Measurements from ENCODE around the gene ING5. TPM values are rescaled to one million over a fixed set of nuclear protein-coding genes. Genes with fewer than 3 reads are reported as not detected.

The ING5 gene
- total and polyA plus RNA-seq, 3 experiments from 2014 or later: 19.5 to 48.4 (median 44.4) TPM

- Mint-ChIP-seq H3K4me1 (peaks cover 3 to 9% (median 9%) of the 10 kb centered on the region in 3 donors), H3K27ac (no peak overlapping the region), H3K9me3 (no peaks in the 10 kb centered on the region), H3K27me3 (no peaks in the 10 kb centered on the region), H3K36me3 (peaks cover 0 to 66% (median 0%) of the 10 kb centered on the region in 3 donors), H3K4me3 (no peak overlapping the region)
- H3K4me3 ChIP-seq (ENCODE audit: low read length): no peak overlapping the region
- H3K4me1 ChIP-seq (ENCODE audit: insufficient read depth, low read length): no peaks in the 10 kb centered on the region
- ChIA-PET POLR2A (no interaction called here), CTCF (interaction anchor here (2.5 kb wide), 1 partner anchor 9 kb away, joined by 8 read pairs; no protein-coding TSS in a partner anchor)
- no peaks in the 10 kb centered on the region for H3K27me3 ChIP-seq (ENCODE audit: insufficient read depth, low read length, poor library complexity, severe bottlenecking)
- H3K9me3 ChIP-seq (ENCODE audit: low read length): no peaks in the 10 kb centered on the region
- H3K36me3 ChIP-seq (ENCODE audit: insufficient read depth, low read length): no peaks in the 10 kb centered on the region
- DNase-seq: no peak
- no peak overlapping the region for H3K27ac ChIP-seq (ENCODE audit: low read depth, low read length)
Measured at GRCh38 chr2:241668354-241668753, 33.5 kb upstream of the ING5 start.

DNA sequence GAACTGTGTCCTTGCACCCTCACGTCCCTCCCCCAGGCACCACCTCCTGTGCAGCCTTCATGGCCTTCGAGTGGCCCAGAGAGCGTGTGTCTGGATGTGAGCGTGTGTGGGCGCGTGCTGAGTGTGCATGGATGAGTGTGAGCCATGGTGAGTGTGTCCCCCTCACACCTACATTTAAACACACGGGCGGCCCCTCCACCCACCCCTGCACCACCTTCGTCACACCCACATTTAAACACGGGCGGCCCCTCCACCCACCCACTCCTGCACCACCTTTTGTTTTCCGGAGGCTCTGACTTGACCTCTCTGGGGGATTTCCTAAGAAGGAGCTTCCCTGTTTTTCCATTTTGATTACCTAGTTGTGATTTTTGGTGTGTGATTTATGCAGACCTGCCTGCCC is 33.0 kb upstream of the ING5 start:
- H3K27ac Mint-ChIP-seq: no peak overlapping the region
- no peaks in the 10 kb centered on the region for H3K27me3 Mint-ChIP-seq
- H3K36me3 ChIP-seq (ENCODE audit: insufficient read depth, low read length): no peaks in the 10 kb centered on the region
- no peaks in the 10 kb centered on the region for H3K27me3 ChIP-seq (ENCODE audit: insufficient read depth, low read length, poor library complexity, severe bottlenecking)
- ChIA-PET CTCF (interaction anchor here (2.5 kb wide), 1 partner anchor 9 kb away, joined by 8 read pairs; no protein-coding TSS in a partner anchor), POLR2A (no interaction called here)
- no peaks in the 10 kb centered on the region for H3K9me3 ChIP-seq (ENCODE audit: low read length)
- H3K4me3 ChIP-seq (ENCODE audit: low read length): no peak overlapping the region
- DNase-seq: no peak
- no peak overlapping the region for H3K4me3 Mint-ChIP-seq
- no peaks in the 10 kb centered on the region for H3K9me3 Mint-ChIP-seq
- no peaks in the 10 kb centered on the region for H3K4me1 ChIP-seq (ENCODE audit: insufficient read depth, low read length)
- no peak overlapping the region for H3K27ac ChIP-seq (ENCODE audit: low read depth, low read length)
- peaks cover 0 to 71% (median 0%) of the 10 kb centered on the region in 3 donors for H3K36me3 Mint-ChIP-seq
- peaks cover 6 to 14% (median 14%) of the 10 kb centered on the region in 3 donors for H3K4me1 Mint-ChIP-seq

GRCh38 chr2:241670333-241671110 is 31.3 kb upstream of the ING5 start:
- ChIA-PET POLR2A (no interaction called here), CTCF (interaction anchor here (2.5 kb wide), 1 partner anchor 11 kb away, joined by 8 read pairs; no protein-coding TSS in a partner anchor)
- H3K4me3 Mint-ChIP-seq: peak overlapping the region in 1 of 7 donors; percentile 54
- H3K9me3 Mint-ChIP-seq: no peaks in the 10 kb centered on the region
- no peak overlapping the region for H3K27ac Mint-ChIP-seq
- H3K36me3 Mint-ChIP-seq: peaks cover 0 to 77% (median 0%) of the 10 kb centered on the region in 3 donors
- H3K27me3 Mint-ChIP-seq: no peaks in the 10 kb centered on the region
- Histone ChIP-seq H3K4me1 (ENCODE audit: insufficient read depth, low read length) (no peaks in the 10 kb centered on the region), H3K27me3 (ENCODE audit: insufficient read depth, low read length, poor library complexity, severe bottlenecking) (no peaks in the 10 kb centered on the region), H3K36me3 (ENCODE audit: insufficient read depth, low read length) (no peaks in the 10 kb centered on the region), H3K9me3 (ENCODE audit: low read length) (no peaks in the 10 kb centered on the region), H3K4me3 (ENCODE audit: low read length) (no peak overlapping the region), H3K27ac (ENCODE audit: low read depth, low read length) (no peak overlapping the region)
- DNase-seq: no peak
- peaks cover 4 to 10% (median 9%) of the 10 kb centered on the region in 3 donors for H3K4me1 Mint-ChIP-seq

- Histone ChIP-seq H3K36me3 (ENCODE audit: insufficient read depth, low read length) (no peaks in the 10 kb centered on the region), H3K9me3 (ENCODE audit: low read length) (no peaks in the 10 kb centered on the region), H3K27ac (ENCODE audit: low read depth, low read length) (no peak overlapping the region), H3K27me3 (ENCODE audit: insufficient read depth, low read length, poor library complexity, severe bottlenecking) (no peaks in the 10 kb centered on the region), H3K4me3 (ENCODE audit: low read length) (no peak overlapping the region), H3K4me1 (ENCODE audit: insufficient read depth, low read length) (no peaks in the 10 kb centered on the region)
- H3K36me3 Mint-ChIP-seq: peaks cover 0 to 79% (median 0%) of the 10 kb centered on the region in 3 donors
- DNase-seq: no peak
- no peaks in the 10 kb centered on the region for H3K9me3 Mint-ChIP-seq
- H3K4me3 Mint-ChIP-seq: no peak overlapping the region
- H3K4me1 Mint-ChIP-seq: peaks cover 4 to 10% (median 6%) of the 10 kb centered on the region in 3 donors
- POLR2A ChIA-PET: no interaction called here
- no peaks in the 10 kb centered on the region for H3K27me3 Mint-ChIP-seq
- peak overlapping the region in 1 of 8 donors; percentile 45 for H3K27ac Mint-ChIP-seq
- CTCF ChIA-PET: no interaction called here
Measured at GRCh38 chr2:241671457-241672240, 30.2 kb upstream of the ING5 start.

GRCh38 chr2:241672243-241673188 is 29.3 kb upstream of the ING5 start:
- Histone ChIP-seq H3K4me1 (ENCODE audit: insufficient read depth, low read length) (no peaks in the 10 kb centered on the region), H3K27me3 (ENCODE audit: insufficient read depth, low read length, poor library complexity, severe bottlenecking) (no peaks in the 10 kb centered on the region), H3K36me3 (ENCODE audit: insufficient read depth, low read length) (no peaks in the 10 kb centered on the region), H3K27ac (ENCODE audit: low read depth, low read length) (no peak overlapping the region), H3K9me3 (ENCODE audit: low read length) (no peaks in the 10 kb centered on the region), H3K4me3 (ENCODE audit: low read length) (no peak overlapping the region)
- CTCF ChIA-PET: no interaction called here
- H3K27ac Mint-ChIP-seq: peak overlapping the region in 1 of 8 donors; percentile 22
- H3K4me1 Mint-ChIP-seq: peaks cover 4 to 10% (median 6%) of the 10 kb centered on the region in 3 donors
- no peaks in the 10 kb centered on the region for H3K9me3 Mint-ChIP-seq
- no peak for DNase-seq
- H3K36me3 Mint-ChIP-seq: peaks cover 0 to 81% (median 0%) of the 10 kb centered on the region in 3 donors
- POLR2A ChIA-PET: no interaction called here
- H3K27me3 Mint-ChIP-seq: no peaks in the 10 kb centered on the region
- H3K4me3 Mint-ChIP-seq: peak overlapping the region in 1 of 7 donors; percentile 73

DNA sequence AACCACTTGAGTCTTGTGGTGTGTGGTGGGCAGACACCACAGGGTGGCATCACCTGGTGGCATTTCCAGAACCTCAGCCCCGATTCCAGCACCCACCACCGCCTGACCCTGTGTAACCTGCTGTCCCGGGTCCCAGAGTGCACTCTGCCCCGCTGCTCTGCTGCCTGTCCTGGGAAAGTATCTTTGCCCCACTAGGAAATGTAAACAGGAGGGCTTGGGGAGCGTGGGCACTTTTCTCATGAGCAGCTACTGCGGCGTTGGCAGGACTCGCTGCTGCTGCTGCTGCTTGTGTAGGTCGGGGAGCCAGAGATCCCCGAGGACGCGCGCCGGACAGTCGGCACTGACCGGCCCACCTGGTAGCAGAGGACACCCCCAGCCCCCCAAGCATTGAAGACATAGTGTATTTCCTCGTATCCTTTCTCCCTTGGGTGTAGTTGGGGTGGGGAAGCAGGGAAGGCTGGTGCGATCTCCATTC is 28.6 kb upstream of the ING5 start:
- CTCF ChIA-PET: no interaction called here
- no peaks in the 10 kb centered on the region for H3K9me3 ChIP-seq (ENCODE audit: low read length)
- Mint-ChIP-seq H3K27ac (peak overlapping the region in 3 of 8 donors; percentile 40 to 74 (median 73)), H3K9me3 (no peaks in the 10 kb centered on the region), H3K4me1 (peaks cover 4 to 10% (median 6%) of the 10 kb centered on the region in 3 donors), H3K27me3 (no peaks in the 10 kb centered on the region), H3K4me3 (no peak overlapping the region), H3K36me3 (peaks cover 0 to 84% (median 0%) of the 10 kb centered on the region in 3 donors)
- no peak for DNase-seq
- peaks cover under 1% of the 10 kb centered on the region for H3K36me3 ChIP-seq (ENCODE audit: insufficient read depth, low read length)
- no peak overlapping the region for H3K27ac ChIP-seq (ENCODE audit: low read depth, low read length)
- POLR2A ChIA-PET: no interaction called here
- no peaks in the 10 kb centered on the region for H3K4me1 ChIP-seq (ENCODE audit: insufficient read depth, low read length)
- no peak overlapping the region for H3K4me3 ChIP-seq (ENCODE audit: low read length)
- no peaks in the 10 kb centered on the region for H3K27me3 ChIP-seq (ENCODE audit: insufficient read depth, low read length, poor library complexity, severe bottlenecking)

DNA sequence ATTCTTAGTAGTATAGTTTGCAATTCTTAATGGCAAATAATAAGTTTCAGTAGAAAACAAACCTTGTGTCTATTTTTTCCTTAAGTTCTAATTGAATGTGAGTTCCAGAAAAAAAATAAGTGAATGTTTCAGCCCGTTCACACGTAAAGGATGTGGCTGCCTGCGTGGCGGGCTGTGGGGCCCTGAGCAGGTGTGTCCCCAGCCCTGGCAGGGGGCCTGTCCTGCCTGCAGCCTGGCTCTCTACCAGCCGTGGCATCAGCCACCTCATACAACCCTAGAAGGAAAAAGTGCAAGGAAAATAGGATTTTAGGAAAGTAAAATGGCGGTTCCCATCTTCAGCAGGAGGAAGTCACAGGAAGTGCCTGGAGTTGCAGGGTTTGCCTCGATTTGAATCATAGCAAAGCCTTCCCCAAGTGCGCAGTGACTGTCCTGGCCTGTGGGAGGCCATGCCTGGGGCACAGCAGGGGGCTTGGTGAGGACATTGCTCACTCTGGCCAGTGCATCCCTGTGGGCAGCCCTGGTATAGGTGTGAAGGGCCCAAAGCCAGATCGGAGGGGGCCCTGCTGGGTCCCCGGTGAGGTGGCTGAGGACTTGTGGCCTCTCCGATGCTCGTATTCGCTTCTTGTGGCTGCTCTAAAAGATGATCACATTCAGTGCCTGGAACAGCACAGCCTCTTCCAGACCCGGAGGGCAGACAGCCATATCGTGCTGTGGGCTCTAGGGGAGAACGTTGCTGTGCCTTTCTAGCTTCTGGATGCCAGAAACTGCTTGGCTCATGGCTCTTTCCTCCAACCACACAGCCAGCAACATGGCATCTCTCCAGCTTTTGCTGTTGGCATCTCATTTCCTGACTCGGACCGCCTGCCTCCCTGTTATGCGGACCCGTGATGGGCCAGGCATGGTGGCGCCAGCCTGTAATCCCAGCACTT is 27.8 kb upstream of the ING5 start:
- H3K27ac ChIP-seq (ENCODE audit: low read depth, low read length): no peak overlapping the region
- Mint-ChIP-seq H3K4me3 (no peak overlapping the region), H3K4me1 (peaks cover 4 to 10% (median 6%) of the 10 kb centered on the region in 3 donors), H3K36me3 (peaks cover 0 to 83% (median under 1%) of the 10 kb centered on the region in 3 donors), H3K9me3 (no peaks in the 10 kb centered on the region), H3K27ac (peak overlapping the region in 3 of 8 donors; percentile 50 to 73 (median 70)), H3K27me3 (peaks cover 0 to 1% of the 10 kb centered on the region in 2 donors)
- no peak overlapping the region for H3K4me3 ChIP-seq (ENCODE audit: low read length)
- no peaks in the 10 kb centered on the region for H3K4me1 ChIP-seq (ENCODE audit: insufficient read depth, low read length)
- ChIA-PET POLR2A (no interaction called here), CTCF (no interaction called here)
- no peaks in the 10 kb centered on the region for H3K27me3 ChIP-seq (ENCODE audit: insufficient read depth, low read length, poor library complexity, severe bottlenecking)
- no peaks in the 10 kb centered on the region for H3K9me3 ChIP-seq (ENCODE audit: low read length)
- peaks cover 4% of the 10 kb centered on the region for H3K36me3 ChIP-seq (ENCODE audit: insufficient read depth, low read length)
- DNase-seq: no peak
